Liver (tissue), 9 donors: ENCODE data around the gene MPP1. TPM values are rescaled to one million over a fixed set of nuclear protein-coding genes. Genes with fewer than 3 reads are reported as not detected.

Experiments used
- DNase-seq: peaks from one replicate; pipeline ENCODE4 v3.0.0-alpha.2; 2017; ENCODE audit warnings: low spot score
- H3K27ac ChIP-seq, 2 donors: one replicate each; pipeline ENCODE4 v1.7.0; 2013; ENCODE audit warnings: inconsistent platforms in 2 of 2, low read length in 2 of 2, control low read depth in 1 of 2, low read depth in 1 of 2, mild to moderate bottlenecking in 1 of 2
- H3K27me3 ChIP-seq, 4 donors: one replicate each; pipeline versions ENCODE4 v1.6.1 to v1.7.0; 2013; ENCODE audit warnings: low read length in 3 of 4, inconsistent platforms in 1 of 4, mild to moderate bottlenecking in 1 of 4, moderate library complexity in 1 of 4; ENCODE audit not compliant: control insufficient read depth in 4 of 4, insufficient read depth in 4 of 4
- H3K36me3 ChIP-seq, 4 donors: one replicate each; pipeline versions ENCODE4 v1.6.1 to v1.7.0; 2013; ENCODE audit warnings: low read length in 3 of 4, mild to moderate bottlenecking in 3 of 4, low read depth in 1 of 4, moderate library complexity in 1 of 4; ENCODE audit not compliant: control insufficient read depth in 4 of 4, insufficient read depth in 3 of 4
- H3K4me1 ChIP-seq, 4 donors: one replicate each; pipeline versions ENCODE4 v1.6.1 to v1.7.0; 2013; ENCODE audit warnings: low read length in 3 of 4, mild to moderate bottlenecking in 3 of 4, moderate library complexity in 1 of 4; ENCODE audit not compliant: control insufficient read depth in 4 of 4, insufficient read depth in 4 of 4
- H3K4me3 ChIP-seq, 3 donors: one replicate each; pipeline versions ENCODE4 v1.6.1 to v1.7.0; 2013; ENCODE audit warnings: low read length in 3 of 3, control low read depth in 1 of 3, low read depth in 1 of 3, mild to moderate bottlenecking in 1 of 3
- H3K9ac ChIP-seq, 2 donors: one replicate each; pipeline ENCODE4 v1.7.0; 2013; ENCODE audit warnings: low read length in 2 of 2, mild to moderate bottlenecking in 2 of 2, moderate library complexity in 2 of 2, control low read depth in 1 of 2, low read depth in 1 of 2
- H3K9me3 ChIP-seq, 4 donors: one replicate each; pipeline versions ENCODE4 v1.6.1 to v1.7.0; 2013; ENCODE audit warnings: low read length in 3 of 4; ENCODE audit not compliant: control insufficient read depth in 4 of 4
- CTCF ChIP-seq: fragments of 150-350 bp; IDR thresholded peaks from 2 replicates; pipeline ENCODE4 v1.5.1; 2017; ENCODE audit warnings: improper control_type of control experiment, low read depth, low read length; ENCODE audit not compliant: missing input control
- EGR1 ChIP-seq, 2 donors: IDR thresholded peaks; 2 replicates each; pipeline ENCODE4 v1.6.1; 2016 to 2018; ENCODE audit warnings: antibody characterized with exemption in 2 of 2, low read depth in 2 of 2
- FOXA1 ChIP-seq: IDR thresholded peaks from 2 replicates; pipeline ENCODE4 v1.6.1; 2016; ENCODE audit warnings: antibody characterized with exemption
- FOXA2 ChIP-seq: IDR thresholded peaks from 2 replicates; pipeline ENCODE4 v1.6.1; 2016; ENCODE audit warnings: antibody characterized with exemption
- GABPA ChIP-seq, 2 donors: IDR thresholded peaks in 1 of 2; conservative IDR thresholded peaks in 1 of 2; 2 replicates each; pipeline ENCODE4 v1.6.1; 2016; ENCODE audit warnings: antibody characterized with exemption in 2 of 2, mild to moderate bottlenecking in 1 of 2, moderate library complexity in 1 of 2
- HNF4A ChIP-seq, 2 donors: conservative IDR thresholded peaks; 2 replicates each; pipeline ENCODE4 v1.6.1; 2016; ENCODE audit warnings: antibody characterized with exemption in 2 of 2, mild to moderate bottlenecking in 2 of 2
- HNF4G ChIP-seq: IDR thresholded peaks from 2 replicates; pipeline ENCODE4 v1.6.1; 2016; ENCODE audit warnings: antibody characterized with exemption
- JUND ChIP-seq, 2 donors: IDR thresholded peaks; 2 replicates each; pipeline ENCODE4 v1.6.1; 2016; ENCODE audit warnings: antibody characterized with exemption in 2 of 2
- NR2F2 ChIP-seq: IDR thresholded peaks from 2 replicates; pipeline ENCODE4 v1.6.1; 2016; ENCODE audit warnings: antibody characterized with exemption
- RAD21 ChIP-seq, 2 donors: IDR thresholded peaks; 2 replicates each; pipeline ENCODE4 v1.6.1; 2016; ENCODE audit warnings: antibody characterized with exemption in 2 of 2, mild to moderate bottlenecking in 2 of 2
- RXRA ChIP-seq, 2 donors: IDR thresholded peaks; 2 replicates each; pipeline ENCODE4 v1.6.1; 2017 to 2018; ENCODE audit warnings: antibody characterized with exemption in 2 of 2, mild to moderate bottlenecking in 1 of 2
- SP1 ChIP-seq: IDR thresholded peaks from 2 replicates; pipeline ENCODE4 v1.6.1; 2018; ENCODE audit warnings: antibody characterized with exemption, mild to moderate bottlenecking
- TAF1 ChIP-seq: conservative IDR thresholded peaks from 2 replicates; pipeline ENCODE4 v1.6.1; 2016; ENCODE audit warnings: antibody characterized with exemption, mild to moderate bottlenecking
- YY1 ChIP-seq: IDR thresholded peaks from 2 replicates; pipeline ENCODE4 v1.6.1; 2016; ENCODE audit warnings: antibody characterized with exemption, mild to moderate bottlenecking
- WGBS: extraction: QIAGEN DNeasy Blood & Tissue Kit; methylation state at CpG from one replicate; pipeline ENCODE4 v1.1.7; 2013; 5-methylcytosine and 5-hydroxymethylcytosine counted together
- polyA plus RNA-seq, 2 donors: library from polyadenylated mRNA; stranded (reverse) in 1 of 2; unstranded in 1 of 2; fragments of 200-250 nt in 1 of 2; fragments of >200 nt in 1 of 2; fragmentation: Nextera tagmentation in 1 of 2; extraction: Ambion mirVana in 1 of 2; gene quantifications; one replicate each; pipeline versions ENCODE4 v1.2.1 to v1.2.3, GENCODE V29; 2013 to 2015
- total RNA-seq, 2 donors: library from RNA; depleted of rRNA; stranded (reverse); fragments of >200 nt; gene quantifications; one replicate each; pipeline ENCODE4 v1.2.3, GENCODE V29; 2014
- TF ChIP-seq, protein P1 (sequence below): IDR thresholded peaks from 2 replicates; pipeline ENCODE4 v1.6.1; 2016; ENCODE audit warnings: antibody characterized with exemption
- TF ChIP-seq, protein P2 (sequence below): IDR thresholded peaks from 2 replicates; pipeline ENCODE4 v1.6.1; 2016; ENCODE audit warnings: antibody characterized with exemption, mild to moderate bottlenecking
- TF ChIP-seq, protein P3 (sequence below): IDR thresholded peaks from 2 replicates; pipeline ENCODE4 v1.6.1; 2016; ENCODE audit warnings: antibody characterized with exemption
- TF ChIP-seq, protein P4 (sequence below): IDR thresholded peaks from 2 replicates; pipeline ENCODE4 v1.6.1; 2016; ENCODE audit warnings: antibody characterized with exemption
- donor health status: healthy.
- donor health status: healthy.
- donor health status: healthy.
- donor health status: healthy.
- donor health status: healthy.

MPP1 gene
- total and polyA plus RNA-seq, 4 donors, result 13.8 to 168 (median 23.4) TPM

- TF ChIP-seq, protein P1, sequence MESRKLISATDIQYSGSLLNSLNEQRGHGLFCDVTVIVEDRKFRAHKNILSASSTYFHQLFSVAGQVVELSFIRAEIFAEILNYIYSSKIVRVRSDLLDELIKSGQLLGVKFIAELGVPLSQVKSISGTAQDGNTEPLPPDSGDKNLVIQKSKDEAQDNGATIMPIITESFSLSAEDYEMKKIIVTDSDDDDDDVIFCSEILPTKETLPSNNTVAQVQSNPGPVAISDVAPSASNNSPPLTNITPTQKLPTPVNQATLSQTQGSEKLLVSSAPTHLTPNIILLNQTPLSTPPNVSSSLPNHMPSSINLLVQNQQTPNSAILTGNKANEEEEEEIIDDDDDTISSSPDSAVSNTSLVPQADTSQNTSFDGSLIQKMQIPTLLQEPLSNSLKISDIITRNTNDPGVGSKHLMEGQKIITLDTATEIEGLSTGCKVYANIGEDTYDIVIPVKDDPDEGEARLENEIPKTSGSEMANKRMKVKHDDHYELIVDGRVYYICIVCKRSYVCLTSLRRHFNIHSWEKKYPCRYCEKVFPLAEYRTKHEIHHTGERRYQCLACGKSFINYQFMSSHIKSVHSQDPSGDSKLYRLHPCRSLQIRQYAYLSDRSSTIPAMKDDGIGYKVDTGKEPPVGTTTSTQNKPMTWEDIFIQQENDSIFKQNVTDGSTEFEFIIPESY, result no peak
- TF ChIP-seq HNF4G, result no peak
- no peak for TF ChIP-seq FOXA2
- no peak for TF ChIP-seq NR2F2
- TF ChIP-seq, protein P2, sequence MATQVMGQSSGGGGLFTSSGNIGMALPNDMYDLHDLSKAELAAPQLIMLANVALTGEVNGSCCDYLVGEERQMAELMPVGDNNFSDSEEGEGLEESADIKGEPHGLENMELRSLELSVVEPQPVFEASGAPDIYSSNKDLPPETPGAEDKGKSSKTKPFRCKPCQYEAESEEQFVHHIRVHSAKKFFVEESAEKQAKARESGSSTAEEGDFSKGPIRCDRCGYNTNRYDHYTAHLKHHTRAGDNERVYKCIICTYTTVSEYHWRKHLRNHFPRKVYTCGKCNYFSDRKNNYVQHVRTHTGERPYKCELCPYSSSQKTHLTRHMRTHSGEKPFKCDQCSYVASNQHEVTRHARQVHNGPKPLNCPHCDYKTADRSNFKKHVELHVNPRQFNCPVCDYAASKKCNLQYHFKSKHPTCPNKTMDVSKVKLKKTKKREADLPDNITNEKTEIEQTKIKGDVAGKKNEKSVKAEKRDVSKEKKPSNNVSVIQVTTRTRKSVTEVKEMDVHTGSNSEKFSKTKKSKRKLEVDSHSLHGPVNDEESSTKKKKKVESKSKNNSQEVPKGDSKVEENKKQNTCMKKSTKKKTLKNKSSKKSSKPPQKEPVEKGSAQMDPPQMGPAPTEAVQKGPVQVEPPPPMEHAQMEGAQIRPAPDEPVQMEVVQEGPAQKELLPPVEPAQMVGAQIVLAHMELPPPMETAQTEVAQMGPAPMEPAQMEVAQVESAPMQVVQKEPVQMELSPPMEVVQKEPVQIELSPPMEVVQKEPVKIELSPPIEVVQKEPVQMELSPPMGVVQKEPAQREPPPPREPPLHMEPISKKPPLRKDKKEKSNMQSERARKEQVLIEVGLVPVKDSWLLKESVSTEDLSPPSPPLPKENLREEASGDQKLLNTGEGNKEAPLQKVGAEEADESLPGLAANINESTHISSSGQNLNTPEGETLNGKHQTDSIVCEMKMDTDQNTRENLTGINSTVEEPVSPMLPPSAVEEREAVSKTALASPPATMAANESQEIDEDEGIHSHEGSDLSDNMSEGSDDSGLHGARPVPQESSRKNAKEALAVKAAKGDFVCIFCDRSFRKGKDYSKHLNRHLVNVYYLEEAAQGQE, result no peak
- TF ChIP-seq SP1, result peak; percentile 48
- TF ChIP-seq, protein P3, sequence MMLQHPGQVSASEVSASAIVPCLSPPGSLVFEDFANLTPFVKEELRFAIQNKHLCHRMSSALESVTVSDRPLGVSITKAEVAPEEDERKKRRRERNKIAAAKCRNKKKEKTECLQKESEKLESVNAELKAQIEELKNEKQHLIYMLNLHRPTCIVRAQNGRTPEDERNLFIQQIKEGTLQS, result peak; percentile 29
- peak; percentile 22 to 35 for TF ChIP-seq RXRA (IDR thresholded peaks at IDR 0.05)
- TF ChIP-seq, protein P4, sequence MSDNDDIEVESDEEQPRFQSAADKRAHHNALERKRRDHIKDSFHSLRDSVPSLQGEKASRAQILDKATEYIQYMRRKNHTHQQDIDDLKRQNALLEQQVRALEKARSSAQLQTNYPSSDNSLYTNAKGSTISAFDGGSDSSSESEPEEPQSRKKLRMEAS, result no peak
- TF ChIP-seq FOXA1, result no peak
- peak; percentile 43 to 54 for TF ChIP-seq HNF4A (conservative IDR thresholded peaks at IDR 0.05)
- no peak for TF ChIP-seq CTCF
- TF ChIP-seq GABPA (IDR thresholded peaks at IDR 0.05 in 1 of 2, conservative IDR thresholded peaks at IDR 0.05 in 1 of 2), result no peak
- no peak for TF ChIP-seq JUND (IDR thresholded peaks at IDR 0.05)
- TF ChIP-seq YY1, result no peak
- TF ChIP-seq EGR1 (IDR thresholded peaks at IDR 0.05; ENCODE audit: low read depth in 2 of 2), result no peak
- TF ChIP-seq RAD21 (IDR thresholded peaks at IDR 0.05), result no peak
- TF ChIP-seq TAF1, result no peak
- no peak for DNase-seq
- WGBS, result 3% methylated on average over 13 of the region's 13 CpGs
- H3K4me1 ChIP-seq, result peaks cover 5 to 29% (median 21%) of the 10 kb centered on the region in 4 donors
- peak overlapping the region; percentile 60 to 81 (median 80) for H3K4me3 ChIP-seq
- peak overlapping the region in 1 of 2 donors; percentile 22 for H3K9ac ChIP-seq
- peak overlapping the region; percentile 58 to 64 for H3K27ac ChIP-seq
- H3K27me3 ChIP-seq, result no peaks in the 10 kb centered on the region
- H3K36me3 ChIP-seq, result no peaks in the 10 kb centered on the region
- peaks cover 0 to 5% (median 2%) of the 10 kb centered on the region in 4 donors for H3K9me3 ChIP-seq
Measured at GRCh38 chrX:154805696-154806091, 409 bp upstream of the MPP1 start.
